Measurements from ENCODE around the gene PFKFB4.

Gene PFKFB4

DNA sequence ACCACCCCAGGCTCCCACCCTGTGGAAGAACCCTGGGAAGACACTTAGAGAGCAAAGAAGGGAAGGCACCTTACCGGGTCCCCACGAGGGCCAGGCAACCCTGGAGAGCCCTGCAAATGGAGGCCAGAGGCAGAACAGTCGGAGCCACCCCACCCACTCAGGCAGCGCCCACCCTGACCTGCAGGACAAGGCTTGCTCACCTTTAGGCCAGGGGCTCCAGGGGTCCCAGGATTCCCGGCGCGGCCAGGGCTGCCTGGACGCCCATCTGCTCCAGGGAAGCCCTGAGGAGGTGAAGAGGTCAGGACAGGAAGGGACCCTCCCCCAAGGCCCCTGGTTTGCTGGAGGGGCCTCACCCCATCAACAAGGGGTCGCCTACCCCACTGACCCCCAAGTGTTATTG lies 28.2 kb upstream of the PFKFB4 start:
- DNase-seq: no peak

GRCh38 chr3:48581621-48582481 lies 25.2 kb upstream of the PFKFB4 start:
- no peak for DNase-seq

DNA sequence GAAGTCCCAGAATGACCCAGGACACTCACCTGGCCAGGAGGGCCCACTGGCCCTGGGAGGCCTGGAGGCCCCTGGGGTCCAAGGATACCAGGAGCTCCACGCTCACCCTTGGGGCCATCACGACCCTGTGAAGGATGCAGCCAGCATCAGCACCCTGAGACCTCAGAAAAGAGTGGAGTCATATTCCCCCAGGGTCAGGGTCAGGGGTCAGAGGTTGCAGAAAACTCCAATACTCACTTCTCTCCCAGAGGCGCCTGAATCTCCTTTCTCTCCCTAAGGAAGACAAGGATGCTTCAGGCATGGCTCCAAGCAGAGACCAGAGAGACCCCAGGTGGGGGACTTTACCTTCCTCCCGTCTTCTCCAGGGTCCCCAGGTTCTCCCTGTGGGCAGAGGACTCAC lies 20.0 kb upstream of the PFKFB4 start:
- DNase-seq: no peak

- no peak for DNase-seq
These were observed 18.8 kb upstream of the PFKFB4 start for GRCh38 chr3:48575366-48575765.

DNA sequence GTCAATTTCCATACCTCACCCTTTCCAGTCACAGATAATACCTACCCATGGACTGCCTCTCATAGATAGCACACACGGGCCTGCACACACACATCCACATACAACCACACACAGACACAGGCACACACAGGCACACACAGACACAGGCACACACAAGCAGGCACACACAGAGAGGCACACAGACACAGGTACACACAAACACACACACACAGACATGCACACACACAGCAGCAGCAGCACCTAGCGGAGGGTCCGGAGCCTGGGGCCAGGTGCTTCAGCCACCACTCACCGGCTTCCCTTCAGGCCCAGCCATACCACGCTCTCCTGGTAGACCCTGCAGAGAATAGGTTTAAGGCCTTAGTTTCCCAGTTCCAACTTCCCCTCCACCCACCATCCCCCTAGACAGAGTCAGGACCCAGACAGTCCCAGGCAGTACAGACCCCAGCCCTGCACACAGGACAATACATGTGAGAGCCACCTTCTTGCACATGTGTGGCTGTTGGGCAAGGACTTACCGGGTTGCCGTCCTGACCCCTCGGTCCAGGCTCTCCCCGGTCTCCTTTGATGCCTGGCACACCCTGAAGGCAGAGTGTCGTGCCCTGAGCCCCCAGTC lies 17.5 kb upstream of the PFKFB4 start:
- no peak for DNase-seq

GRCh38 chr3:48572517-48572916 lies 15.9 kb upstream of the PFKFB4 start:
- DNase-seq: no peak

GRCh38 chr3:48571938-48572337 lies 15.3 kb upstream of the PFKFB4 start:
- DNase-seq: no peak

DNA sequence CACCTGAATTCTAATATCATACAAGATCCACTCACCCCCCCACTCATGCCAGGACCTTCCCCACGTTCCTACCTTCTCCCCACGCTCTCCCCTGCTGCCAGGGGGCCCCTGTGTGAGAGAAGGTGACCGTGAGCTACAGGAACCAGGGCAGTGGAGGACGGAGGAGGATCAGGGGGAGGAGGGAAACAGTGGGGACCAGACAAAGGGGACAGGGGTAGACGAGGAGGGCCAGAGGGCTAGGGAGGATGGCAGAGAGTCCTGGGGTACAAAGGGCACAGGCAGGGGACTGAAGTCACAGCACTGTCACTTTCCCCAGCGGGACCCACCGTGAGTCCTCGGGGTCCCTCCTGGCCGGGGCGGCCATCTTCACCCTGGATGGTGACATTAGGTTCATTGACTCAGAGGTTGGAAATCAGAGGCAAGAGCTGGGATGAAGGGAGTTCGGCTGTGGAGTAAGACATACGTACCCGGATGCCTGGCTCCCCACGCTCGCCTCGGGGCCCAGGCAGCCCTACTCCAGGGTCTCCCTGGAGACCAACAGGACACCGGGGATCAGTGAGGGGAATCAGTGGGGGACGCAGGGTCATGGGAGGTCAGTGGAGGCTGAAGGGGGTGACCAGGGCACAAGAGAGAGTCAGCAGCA lies 13.3 kb upstream of the PFKFB4 start:
- no peak for DNase-seq

DNA sequence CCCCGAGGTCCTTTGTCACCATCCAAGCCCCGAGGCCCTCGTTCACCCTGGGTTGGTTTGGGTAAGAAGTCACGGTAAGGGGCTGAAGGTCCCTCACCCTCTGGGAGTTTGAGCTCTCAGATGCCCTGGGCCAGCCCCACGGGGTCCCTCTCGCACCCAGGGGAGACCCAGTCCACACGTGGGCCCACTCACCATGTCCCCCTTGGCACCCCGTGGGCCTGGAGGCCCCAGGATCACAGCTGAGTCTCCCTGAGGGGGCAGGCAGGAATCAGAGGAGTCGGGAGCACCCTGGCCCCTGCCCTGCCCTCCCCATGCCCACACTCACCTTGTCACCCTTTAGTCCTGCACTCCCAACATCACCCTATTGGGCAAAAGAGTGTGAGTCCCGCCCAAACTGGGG lies 12.8 kb upstream of the PFKFB4 start:
- DNase-seq: no peak

GRCh38 chr3:48568476-48568875 lies 11.9 kb upstream of the PFKFB4 start:
- DNase-seq: no peak

DNA sequence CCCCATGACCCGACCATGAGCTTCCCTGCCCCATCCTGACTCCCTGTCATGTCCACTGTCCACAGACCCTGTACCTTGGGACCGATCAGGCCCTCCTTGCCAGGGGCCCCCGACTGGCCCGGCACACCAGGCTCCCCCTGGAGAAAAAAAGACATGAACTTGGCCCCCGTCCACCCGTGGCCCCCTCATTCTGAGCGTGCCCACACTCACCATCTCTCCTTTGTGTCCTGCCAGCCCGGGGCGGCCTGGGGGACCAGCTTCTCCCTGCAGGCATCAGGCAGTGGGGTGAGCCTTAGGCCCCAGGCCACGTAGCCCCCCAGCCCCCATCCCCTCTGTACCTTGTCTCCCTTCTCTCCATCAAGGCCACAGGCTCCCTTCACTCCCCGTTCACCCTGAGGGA lies 10.9 kb upstream of the PFKFB4 start:
- DNase-seq: no peak

DNA sequence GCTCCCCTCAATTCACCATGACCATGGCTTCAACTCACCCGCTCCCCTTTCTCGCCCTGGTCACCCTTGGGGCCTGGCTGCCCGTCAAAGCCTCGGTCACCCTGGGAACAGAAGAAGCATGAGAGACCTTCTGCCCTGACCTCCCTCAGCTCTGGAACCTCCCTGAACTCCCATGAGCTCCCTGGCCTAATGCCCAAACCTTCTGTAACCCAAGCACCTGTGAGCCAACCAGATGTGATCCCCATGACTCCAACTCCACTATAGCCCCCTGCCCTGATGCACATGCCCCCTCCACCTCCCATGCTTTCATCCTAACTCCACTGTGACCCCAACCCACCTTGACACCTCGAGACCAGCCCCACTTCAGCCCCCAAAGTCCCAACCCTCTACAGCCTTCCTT lies 10.5 kb upstream of the PFKFB4 start:
- no peak for DNase-seq

- no peak for DNase-seq
These were observed 9.8 kb upstream of the PFKFB4 start for GRCh38 chr3:48566401-48566760.

GRCh38 chr3:48565591-48566400 lies 9.2 kb upstream of the PFKFB4 start:
- DNase-seq: no peak

DNA sequence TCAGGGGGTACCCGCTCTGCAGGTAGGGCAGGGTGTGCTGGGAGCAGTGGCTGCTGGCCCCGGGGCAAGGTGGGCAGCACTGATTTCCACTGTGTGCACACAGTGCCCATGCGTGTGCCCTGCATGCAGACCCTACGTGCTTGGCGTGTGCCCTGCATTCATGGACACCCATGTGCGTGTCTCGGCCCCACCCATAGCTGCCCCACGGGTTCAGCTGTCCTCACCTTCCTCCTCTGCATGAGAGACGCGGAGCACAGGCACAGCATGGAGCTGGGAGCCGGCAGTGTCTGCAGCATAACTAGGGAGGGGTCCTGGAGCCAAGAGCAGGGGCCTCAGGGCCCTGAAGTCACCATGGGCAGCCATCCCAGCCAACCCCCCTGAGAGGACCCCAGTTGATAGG lies 8.6 kb upstream of the PFKFB4 start:
- no peak for DNase-seq

GRCh38 chr3:48564667-48565066 lies 8.1 kb upstream of the PFKFB4 start:
- no peak for DNase-seq

GRCh38 chr3:48564022-48564421 lies 7.4 kb upstream of the PFKFB4 start:
- no peak for DNase-seq

GRCh38 chr3:48563382-48563918 lies 6.8 kb upstream of the PFKFB4 start, which contains the start of gene UCN2:
TSS of gene UCN2 (minus strand) at chr3:48563781. CDS start at chr3:48563124, 657 bp downstream.
- no peak for DNase-seq

- no peak for DNase-seq
These were observed 5.9 kb upstream of the PFKFB4 start for GRCh38 chr3:48562367-48563095.

GRCh38 chr3:48561045-48561736 lies 4.6 kb upstream of the PFKFB4 start:
- DNase-seq: no peak

GRCh38 chr3:48560648-48561018 lies 4.0 kb upstream of the PFKFB4 start:
- no peak for DNase-seq
